DMS53 treated with DMSO at 0.1 percent for 48 hours (cell line): ENCODE data around the gene SPATC1L.
"Not testable (repeated sequence)": the region's sequence is repeated elsewhere in the genome, so short reads cannot be mapped to it uniquely, and the experiment has no call there.

Source experiments
- DNase-seq: peaks from one replicate; lab custom pipeline; 2025; ENCODE audit not compliant: unreplicated experiment; lab: John Stamatoyannopoulos, UW

SPATC1L gene

DNA sequence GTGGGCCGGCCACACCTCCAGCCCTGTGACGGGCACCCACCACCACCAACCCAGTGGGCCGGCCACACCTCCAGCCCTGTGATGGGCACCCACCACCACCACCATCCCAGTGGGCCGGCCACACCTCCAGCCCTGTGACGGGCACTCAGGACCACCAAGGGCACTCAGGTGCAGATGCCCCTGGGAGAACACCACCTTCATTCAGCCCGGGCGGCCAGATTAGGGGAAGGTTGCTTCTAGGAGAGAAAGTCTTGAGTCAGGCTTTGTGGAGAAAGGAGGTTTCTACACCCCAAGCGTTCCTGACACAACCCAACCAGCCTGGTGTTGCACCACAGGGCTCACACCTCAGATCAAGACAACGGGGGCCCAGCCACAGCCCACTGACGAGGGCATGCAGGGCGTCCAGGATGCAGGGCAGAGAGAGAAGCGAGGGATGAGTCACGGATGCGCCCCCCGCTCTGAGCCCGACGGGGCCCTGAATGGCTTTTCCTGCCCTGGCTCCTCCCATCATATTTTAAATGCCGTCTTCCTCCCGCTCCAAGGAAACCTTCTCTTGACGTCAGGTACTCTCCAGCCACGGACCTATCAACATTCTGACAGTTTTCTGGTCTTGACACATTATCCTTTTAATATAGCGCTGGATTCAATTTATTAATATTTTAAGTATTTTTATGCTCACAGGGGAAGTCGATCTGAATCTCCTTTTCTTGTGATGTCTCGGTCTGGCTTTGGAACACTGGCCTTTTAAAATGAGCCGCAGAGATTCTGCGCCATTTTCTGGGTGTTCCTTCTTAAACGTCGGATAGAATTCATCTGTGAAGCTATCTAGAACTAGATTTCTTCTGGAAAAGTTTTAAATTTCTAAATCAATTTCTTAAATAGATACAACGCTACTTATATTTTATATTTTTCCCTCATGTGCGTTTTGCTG lies 631 bp upstream of the SPATC1L start:
- peak; percentile 59 for DNase-seq

DNA sequence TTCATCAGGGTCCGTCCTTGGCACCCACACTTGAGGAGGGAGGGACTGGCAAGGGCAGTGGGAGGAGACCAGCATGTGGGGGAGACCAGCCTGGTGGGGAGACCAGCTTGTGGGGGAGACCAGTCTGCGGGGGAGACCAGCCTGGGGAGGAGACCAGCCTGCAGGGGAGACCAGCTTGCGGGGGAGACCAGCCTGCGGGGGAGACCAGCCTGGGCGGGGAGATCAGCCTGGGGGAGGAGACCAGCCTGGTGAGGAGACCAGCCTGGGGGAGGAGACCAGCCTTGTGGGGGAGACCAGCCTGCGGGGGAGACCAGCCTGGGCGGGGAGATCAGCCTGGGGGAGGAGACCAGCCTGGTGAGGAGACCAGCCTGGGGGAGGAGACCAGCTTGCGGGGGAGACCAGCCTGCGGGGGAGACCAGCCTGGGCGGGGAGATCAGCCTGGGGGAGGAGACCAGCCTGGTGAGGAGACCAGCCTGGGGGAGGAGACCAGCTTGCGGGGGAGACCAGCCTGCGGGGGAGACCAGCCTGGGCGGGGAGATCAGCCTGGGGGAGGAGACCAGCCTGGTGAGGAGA lies 836 bp downstream of the SPATC1L start:
- not testable (repeated sequence) for DNase-seq

DNA sequence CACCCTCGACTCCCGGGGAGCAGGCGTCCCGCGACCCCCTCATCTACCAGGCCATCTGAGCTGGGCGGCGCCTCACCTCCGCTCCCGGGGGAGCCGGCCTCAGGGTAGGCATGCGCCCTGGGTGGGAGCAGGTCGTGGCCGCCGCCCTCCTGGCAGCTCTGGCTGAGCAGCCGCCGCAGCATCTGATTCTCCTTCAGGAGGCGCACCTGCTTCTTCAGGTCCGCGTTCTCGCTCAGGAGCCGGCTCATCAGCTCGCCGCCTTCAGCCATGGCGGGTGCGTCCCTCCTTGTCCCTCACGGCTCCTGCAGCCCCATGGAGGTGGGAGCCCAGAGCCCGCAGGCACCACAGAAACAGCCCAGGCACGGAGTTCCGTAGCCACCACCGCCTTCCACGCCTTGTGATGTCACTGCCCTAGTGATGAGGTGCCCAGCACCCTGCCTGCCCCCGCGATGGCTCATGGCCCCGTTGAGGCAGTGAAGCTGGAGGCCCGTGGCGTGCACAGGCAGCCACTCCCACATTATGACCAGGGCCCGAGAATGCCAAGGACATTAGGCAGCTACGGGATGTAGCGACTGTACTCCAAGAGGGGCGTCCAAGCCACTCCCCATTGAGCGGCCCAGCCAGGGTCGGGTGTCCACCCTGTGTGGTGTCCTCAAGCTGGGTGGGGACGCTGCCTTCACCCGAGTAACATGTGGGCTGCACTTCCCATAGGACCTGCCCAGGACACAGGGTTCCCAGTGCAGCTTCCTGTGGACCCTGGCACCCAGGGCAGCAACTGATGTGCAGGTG lies 1.5 kb downstream of the SPATC1L start:
- no peak for DNase-seq

DNA sequence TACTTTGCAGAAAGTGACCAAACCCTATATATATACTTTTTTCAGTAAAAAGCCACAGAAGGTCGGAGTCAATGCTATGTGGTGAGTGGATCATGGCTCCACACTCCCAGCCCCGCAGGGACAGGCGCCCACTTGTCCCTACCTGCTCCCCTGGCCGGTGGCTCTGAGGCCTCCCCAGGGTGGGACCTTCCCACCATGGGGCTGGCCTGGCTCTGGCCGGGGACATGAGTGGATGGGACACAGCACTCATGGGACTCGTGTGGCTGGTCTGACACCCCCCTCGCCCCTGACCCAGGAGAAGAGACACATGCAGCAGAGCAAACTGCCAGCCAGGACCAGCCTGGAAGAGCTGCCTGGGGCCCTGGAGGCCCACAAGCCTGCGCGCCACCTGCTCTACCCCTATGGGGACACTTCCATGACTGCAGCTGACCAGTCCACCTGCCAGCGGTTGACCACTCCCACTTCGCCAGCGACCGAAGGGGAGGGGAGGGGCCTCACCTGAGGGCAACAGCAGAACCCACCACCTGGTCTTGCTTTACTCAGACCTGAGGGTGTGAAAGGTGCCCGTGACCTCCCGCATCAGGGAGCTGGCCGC lies 2.2 kb downstream of the SPATC1L start:
- no peak for DNase-seq

DNA sequence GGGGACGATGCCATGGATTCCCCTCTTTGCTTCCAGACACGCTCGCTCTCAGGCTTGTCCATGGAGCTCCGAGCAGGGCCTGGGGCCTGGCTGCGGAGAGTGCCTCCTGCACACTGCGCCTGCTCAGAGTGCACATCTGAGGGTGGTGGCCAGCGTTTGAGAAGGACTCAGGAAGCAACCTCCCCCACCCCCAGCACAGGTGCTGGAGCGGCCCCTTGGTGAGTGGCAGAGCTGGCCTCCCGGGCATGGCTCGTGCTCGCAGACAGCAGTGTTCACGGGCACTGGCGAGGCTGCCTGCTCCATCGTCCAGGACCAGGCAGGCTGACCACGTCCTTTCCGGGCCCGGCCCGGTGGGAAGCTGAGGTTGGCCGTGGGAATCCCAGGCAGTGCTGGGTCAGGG lies 2.8 kb downstream of the SPATC1L start:
- DNase-seq: no peak

DNA sequence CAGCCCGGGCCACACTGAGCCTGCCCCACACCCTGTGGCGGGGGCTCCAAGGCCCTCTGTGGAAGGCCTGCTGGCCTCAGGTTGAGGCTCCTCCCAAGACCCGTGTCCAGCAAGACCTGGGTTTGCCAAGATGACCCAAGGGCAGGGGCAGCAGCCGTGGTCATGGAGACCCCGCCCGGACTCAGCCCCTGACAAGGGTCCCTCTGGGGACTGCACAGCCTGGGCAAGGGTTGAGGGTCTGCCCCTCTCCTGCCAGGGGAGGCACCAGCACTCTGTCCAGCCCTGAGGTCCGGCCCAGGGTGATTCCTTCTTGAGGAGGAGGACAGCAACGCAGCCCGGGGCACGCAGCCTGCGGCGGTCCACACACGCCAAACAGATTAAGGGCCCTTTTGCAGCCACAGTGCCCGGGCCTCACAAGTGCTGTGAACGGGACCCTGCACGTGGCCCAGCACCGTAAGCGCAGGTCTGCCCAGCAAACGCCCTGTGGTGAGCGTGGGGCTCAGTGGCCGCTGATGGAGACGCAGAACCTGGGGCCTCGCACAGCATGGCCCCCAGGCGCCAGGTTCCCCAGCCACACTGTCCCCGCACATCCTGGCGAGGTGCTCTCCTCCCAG lies 3.4 kb downstream of the SPATC1L start:
- DNase-seq: no peak

DNA sequence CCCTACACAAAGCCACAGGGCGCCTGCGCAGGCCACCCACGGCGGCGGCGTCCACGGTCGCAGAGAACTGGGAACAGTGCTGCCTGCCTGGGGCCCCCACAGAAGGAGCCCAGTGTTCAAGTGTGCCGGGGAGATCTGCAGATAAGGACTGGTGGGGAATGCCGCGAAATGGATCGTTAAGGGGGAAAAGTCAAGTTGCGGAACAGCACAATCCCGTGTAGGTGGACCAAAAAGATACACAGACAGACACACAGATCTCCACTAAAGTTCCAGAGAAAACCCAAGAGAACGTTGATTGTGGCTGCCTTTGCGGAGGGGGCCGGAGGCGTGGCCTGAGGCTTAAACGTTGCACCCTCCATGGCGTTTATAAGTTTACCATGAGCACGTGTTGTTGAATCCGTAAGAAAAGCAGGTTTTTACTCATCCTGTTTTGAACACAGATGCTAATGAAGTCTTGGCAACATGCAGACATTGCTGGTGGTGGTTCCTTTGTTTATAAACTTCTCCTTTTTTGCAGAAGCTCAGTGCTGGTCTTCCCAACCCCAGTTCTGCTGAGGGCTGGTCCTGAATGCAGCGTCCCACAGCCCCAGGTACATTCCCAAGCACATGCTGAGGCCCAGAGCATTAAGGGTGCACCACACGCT lies 4.1 kb downstream of the SPATC1L start:
- no peak for DNase-seq

DNA sequence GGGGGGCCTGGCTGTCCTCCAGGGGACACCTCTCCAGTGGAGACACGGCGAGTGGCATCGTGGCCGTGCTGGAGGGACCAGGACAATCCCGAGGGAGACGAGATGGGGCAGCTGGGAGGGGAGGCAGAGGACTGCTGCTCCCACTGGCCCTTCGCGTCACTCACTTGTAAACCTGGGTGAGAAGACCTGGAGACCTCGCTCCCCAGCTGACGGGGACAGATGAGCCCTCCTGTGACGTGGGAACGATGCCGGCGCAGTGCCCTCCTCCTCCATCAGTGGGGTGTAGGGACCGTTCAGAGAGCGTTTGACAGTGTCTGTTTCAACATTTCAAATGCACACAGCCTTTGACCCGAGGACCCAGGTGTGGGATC lies 4.6 kb downstream of the SPATC1L start:
- DNase-seq: no peak

DNA sequence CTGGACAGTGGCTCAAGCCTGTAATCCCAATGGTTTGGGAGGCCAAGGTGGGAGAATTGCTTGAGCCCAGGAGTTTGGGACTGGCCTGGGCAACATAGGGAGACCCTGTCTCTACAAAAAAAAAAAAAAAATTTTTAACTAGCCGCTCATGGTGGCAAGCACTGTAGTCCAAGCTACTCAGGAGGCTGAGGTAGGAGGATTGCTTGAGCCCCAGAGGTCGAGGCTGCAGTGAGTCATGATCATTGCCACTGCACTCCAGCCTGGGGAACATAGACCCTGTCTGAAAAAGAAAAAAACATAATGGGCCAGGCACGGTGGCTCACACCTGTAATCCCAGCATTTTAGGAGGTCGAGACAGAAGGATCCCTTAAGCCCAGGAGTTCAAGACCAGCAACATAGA lies 5.3 kb downstream of the SPATC1L start:
- DNase-seq: no peak

DNA sequence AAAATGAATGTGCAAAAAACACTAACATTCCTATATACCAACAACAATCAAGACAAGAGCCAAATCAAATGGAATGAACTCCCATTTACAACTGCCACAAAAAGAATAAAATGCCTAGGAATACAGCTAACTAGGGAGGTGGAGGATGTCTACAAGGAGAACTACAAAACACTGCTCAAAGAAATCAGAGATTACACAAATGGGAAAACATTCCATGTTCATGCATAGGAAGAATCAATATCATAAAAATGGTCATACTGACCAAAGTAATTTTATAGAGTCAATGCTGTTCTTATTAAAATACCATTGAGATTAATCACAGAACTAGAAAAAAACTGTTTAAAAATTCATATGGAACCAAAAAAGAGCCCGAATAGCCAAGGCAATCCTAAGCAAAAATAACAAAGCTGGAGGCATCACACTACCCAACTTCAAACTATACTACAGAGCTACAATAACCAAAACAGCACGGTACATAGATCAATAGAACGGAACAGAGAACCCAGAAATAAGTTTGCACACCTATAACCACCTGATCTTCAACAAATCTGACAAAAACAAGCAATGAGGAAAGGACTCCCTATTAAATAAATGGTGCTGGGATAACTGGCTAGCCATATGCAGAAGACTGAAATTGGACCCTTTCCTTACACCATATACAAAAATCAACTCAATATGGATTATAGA lies 7.7 kb downstream of the SPATC1L start:
- DNase-seq: not testable (repeated sequence)

DNA sequence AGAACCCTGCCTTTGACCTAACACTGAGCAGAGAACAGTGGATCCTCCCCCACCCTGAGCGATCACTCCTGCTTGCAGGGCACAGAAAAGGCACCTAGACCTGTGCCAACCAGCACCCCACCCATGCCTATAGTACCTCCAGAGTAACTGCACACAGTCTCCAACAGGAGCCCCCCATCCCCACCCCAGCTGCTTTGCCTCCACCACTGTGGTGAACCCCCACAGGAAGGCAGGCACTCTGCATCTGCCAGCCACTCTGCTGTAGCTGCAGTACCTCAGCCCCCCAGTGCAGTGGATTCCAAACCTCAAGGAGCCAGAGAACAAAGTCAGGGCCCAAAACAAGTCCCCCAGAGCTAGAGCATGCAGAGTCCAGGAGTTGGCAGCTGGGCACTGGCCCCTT lies 10.7 kb downstream of the SPATC1L start:
- no peak for DNase-seq

DNA sequence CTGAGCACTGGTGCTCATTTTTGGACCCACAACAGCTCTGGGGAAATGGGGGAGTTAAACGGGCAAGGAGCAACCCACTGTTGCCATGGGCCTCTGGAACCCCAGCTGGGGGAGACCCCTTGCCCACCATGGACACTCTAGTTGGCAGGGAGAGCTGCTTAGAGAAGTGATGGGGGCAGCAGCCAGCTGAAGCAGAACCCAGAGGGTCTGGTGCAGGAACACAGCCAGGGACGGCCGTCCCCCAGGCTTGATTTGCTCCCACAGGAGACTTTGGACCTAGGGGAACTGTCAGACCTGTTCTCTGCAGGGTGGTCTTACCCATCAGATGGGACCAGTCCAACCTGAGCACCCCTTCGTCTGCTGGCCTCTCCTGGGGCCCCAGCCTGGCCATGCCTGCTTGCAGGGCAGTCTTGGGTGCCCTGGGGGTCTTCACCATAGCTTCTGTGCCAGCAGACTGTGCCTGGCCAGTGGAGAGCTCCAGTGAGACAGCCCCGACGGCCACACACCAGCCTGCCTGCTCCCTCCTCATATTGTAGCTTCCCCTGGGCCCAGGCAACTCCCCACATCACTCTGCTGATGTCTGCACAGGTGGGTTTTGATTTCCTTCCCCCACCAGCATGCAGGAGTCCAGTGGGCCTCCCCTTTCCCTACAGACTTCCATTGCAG lies 11.3 kb downstream of the SPATC1L start:
- no peak for DNase-seq

DNA sequence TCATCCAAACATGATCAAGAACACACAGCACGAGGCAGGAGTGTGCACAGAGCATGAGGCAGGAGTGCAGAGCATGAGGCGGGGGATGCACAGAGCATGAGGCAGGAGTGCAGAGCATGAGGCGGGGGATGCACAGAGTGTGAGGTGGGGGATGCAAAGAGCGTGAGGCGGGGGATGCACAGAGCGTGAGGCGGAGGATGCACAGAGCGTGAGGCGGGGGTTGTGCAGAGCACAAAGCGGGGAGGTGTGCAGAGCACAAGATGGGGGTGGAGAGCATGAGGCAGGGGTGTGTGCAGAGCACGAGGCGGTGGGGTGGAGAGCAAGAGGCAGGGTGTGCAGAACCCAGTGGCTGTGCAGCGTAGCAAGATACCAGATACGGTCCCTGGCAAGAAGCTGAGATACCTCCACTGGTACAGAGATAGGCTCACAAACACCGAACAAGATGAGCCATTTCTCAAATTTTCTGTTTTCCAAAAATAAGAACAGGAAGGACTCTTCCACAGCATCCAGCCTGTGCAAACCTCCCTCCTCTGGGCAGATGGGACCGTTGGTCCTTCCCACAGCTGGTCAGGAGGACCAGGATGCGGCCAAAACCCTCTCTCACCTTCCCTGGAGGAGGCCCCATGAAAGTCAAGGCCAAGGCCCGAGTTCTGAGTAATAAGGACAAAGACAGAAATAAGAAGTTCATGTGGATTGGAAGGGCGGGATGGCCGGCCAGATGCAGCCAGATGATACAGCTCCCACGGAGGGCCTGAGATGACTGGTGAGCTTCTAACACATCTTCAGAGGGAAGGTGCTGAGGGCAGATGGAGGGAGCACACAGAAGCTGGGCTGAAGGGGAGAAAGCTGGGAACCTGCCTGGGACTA lies 12.0 kb downstream of the SPATC1L start:
- no peak for DNase-seq

DNA sequence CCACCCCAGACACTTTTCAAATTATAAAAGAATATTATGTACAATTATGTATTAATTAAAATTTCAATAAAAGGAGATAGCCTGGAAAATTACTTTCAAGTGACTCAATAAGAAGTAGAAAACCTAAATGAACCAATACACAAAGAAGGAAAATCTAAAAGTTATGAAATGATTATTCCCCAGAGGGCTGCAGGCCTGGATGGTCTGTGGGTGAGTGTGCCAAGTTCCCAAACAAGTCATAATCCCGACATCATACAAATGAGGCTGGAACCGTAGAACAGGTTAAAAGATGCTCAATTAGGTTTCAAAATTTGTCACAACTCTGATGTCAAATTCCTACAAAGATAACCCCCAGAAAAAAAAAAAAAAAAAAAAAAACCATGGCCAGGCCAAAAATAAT lies 12.7 kb downstream of the SPATC1L start:
- no peak for DNase-seq

DNA sequence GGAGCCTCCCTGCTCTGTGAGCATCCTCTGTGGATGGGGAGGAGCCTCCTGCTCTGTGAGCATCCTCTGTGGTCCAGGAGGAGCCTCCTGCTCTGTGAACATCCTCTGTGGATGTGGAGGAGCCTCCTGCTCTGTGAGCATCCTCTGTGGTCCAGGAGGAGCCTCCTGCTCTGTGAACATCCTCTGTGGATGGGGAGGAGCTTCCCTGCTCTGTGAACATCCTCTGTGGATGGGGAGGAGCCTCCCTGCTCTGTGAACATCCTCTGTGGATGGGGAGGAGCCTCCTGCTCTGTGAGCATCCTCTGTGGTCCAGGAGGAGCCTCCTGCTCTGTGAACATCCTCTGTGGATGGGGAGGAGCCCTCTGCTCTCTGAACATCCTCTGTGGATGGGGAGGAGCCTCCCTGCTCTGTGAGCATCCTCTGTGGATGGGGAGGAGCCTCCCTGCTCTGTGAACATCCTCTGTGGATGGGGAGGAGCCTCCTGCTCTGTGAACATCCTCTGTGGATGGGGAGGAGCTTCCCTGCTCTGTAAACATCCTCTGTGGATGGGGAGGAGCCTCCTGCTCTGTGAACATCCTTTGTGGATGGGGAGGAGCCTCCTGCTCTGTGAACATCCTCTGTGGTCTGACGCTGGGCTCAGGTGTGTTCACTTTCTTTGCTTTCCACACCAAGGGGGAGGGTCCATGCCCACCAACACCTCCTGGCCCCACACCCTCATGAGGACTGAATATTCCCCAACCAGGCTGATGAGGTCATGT lies 13.6 kb downstream of the SPATC1L start:
- not testable (repeated sequence) for DNase-seq

DNA sequence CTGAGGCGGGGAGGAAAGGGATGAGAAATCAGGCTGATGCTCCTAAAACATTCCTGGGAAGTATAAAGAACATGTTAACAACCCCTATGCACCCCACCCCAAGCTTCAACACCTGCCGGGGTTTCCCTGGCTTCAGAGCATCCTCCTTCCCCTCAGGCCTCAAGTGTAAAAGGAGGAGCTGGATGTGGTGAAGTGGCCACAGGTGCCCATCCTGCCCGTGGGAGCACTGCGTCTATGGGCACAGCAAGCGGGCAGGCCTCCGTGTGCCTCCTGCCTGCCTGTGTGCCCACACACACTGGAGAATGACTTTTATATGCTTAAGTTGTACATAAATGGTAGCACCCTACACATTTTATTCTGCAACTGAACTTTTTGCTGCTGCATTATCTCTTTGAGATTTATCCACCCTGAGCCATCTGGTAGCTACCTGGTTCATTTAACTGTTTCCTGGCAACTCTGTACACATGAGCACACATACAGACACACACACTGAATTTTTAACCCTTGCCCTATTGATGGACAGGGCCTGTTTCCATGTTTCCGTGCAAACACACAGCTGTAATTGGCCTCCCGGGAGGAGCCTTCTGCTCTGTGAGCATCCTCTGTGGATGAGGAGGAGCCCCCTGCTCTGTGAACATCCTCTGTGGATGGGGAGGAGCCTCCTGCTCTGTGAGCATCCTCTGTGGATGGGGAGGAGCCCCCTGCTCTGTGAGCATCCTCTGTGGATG lies 15.4 kb downstream of the SPATC1L start:
- no peak for DNase-seq

DNA sequence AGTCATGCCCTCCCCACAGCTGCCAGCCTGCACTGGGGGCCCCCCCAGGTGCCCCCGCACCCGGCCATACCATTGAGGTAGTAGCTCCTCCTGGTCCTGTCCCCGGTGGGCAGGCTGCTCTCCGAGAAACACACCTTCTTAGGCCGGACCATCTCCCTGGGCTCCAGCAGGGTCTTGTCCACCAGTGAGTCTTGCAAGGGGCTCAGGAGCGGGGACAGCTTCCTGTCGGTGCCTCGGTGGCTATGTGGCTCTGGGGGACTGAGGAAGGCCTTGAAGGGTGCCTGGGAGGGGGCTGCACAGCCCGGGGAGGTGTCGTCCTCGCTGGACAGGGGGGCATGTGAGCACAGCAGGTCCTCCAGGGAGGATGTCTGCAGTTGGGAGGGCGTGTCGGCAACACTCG lies 16.0 kb downstream of the SPATC1L start:
- DNase-seq: no peak
